Brain microvascular endothelial cell (primary cell): Measurements from ENCODE around the gene RNF130.

Source experiments
- DNase-seq: peaks from one replicate; pipeline ENCODE4 v3.0.0-alpha.2; 2020
- H3K27ac ChIP-seq: fragments of 250-450 bp; sonication (Bioruptor Pico); 2 replicates; pipeline ENCODE4 v1.5.1; 2020; ENCODE audit warnings: mild to moderate bottlenecking, moderate library complexity
- H3K27me3 ChIP-seq: fragments of 250-450 bp; sonication (Bioruptor Pico); replicated peaks from 2 replicates; pipeline ENCODE4 v1.5.1; 2020; ENCODE audit warnings: mild to moderate bottlenecking
- H3K36me3 ChIP-seq: fragments of 250-450 bp; sonication (Bioruptor Pico); replicated peaks from 2 replicates; pipeline ENCODE4 v1.5.1; 2020; ENCODE audit warnings: mild to moderate bottlenecking
- H3K4me3 ChIP-seq: 2 replicates; pipeline ENCODE4 v1.5.1; 2011; ENCODE audit warnings: low read depth, mild to moderate bottlenecking, control low read depth, low read length, moderate library complexity
- CTCF ChIP-seq: IDR thresholded peaks from 2 replicates; pipeline ENCODE4 v1.5.1; 2011; ENCODE audit warnings: low read depth, mild to moderate bottlenecking, moderate library complexity, low read length, control low read depth, inconsistent platforms; ENCODE audit errors: missing control alignments
- in situ Hi-C: cut with HindIII; loops from 2 replicates; pipeline ENCODE4 v1.10.0; 2017; ENCODE audit warnings: low sequenced_read_pairs, low pct_ligation_motif_present

Gene RNF130

DNA sequence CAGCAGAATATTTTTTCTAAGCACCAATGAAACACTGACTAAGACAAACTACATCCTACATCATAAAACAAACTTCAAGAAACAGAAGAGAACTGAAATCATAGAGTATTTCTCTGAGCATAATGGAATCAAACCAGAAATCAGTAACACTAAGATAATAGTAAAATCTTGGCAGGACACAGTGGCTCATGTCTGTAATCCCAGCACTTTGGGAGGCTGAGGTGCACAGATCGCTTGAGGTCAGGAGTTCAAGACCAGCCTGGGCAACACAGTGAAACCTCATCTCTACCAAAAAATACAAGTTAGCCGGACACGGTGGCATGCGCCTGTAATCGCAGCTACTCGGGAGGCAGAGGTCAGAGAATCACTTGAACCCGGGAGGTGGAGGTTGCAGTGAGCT, 63.1 kb downstream of the RNF130 start:
- TF ChIP-seq CTCF, result no peak
- Histone ChIP-seq H3K27ac (no peak overlapping the region), H3K4me3 (no peak overlapping the region), H3K36me3 (no peaks in the 10 kb centered on the region), H3K27me3 (no peaks in the 10 kb centered on the region)
- no peak for DNase-seq
- in situ Hi-C loops, result no loop called here

- TF ChIP-seq CTCF, result no peak
- no peak for DNase-seq
- Histone ChIP-seq H3K27ac (no peak overlapping the region), H3K4me3 (no peak overlapping the region), H3K36me3 (no peaks in the 10 kb centered on the region), H3K27me3 (no peaks in the 10 kb centered on the region)
- in situ Hi-C loops, result no loop called here
Observed at GRCh38 chr5:180007582-180007981, 64.0 kb downstream of the RNF130 start.

DNA sequence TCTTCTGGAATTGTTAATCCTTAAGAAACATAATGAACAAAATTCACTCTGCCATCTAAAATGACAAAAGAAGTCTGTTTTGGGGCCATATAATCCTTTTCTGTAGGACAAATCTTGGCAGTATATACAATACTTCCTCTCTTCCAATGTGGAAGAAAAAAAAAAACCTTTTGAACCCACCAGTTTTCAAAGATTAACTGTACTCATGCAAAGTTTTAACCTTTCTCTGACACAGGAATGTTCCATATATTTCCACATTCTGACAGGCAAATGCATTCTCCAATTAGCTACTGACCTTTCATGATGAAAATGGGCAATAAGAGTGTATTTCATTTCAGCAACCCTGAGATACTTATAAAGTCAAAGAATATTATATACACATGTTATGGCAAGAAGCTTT, 65.4 kb downstream of the RNF130 start:
- no peak for DNase-seq
- Histone ChIP-seq H3K27ac (no peak overlapping the region), H3K36me3 (no peaks in the 10 kb centered on the region), H3K27me3 (no peaks in the 10 kb centered on the region), H3K4me3 (no peak overlapping the region)
- in situ Hi-C loops, result no loop called here
- no peak for TF ChIP-seq CTCF

DNA sequence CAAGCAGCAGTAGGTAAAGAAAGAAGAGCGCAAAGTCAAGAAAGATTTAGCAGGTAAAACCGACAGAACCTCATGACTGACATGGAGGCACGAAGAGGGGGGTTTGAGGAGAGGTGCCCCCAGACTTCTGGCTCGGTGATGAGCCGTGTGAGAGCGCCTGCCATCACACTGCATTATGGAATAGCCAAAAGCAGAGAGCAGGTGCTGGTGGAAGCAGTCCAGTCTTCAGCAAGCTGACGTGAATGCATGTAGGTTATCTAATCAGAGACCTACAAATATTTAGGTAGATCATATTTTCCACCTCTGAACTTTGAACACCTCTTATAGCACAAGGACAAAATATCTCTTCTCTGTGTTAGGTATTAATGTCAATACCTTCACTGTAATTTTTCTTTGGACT, 68.4 kb downstream of the RNF130 start:
- H3K27me3 ChIP-seq, result no peaks in the 10 kb centered on the region
- in situ Hi-C loops, result no loop called here
- no peak for DNase-seq
- H3K4me3 ChIP-seq, result no peak overlapping the region
- H3K27ac ChIP-seq, result no peak overlapping the region
- TF ChIP-seq CTCF, result no peak
- H3K36me3 ChIP-seq, result no peaks in the 10 kb centered on the region

GRCh38 chr5:180001742-180002141, 69.8 kb downstream of the RNF130 start:
- TF ChIP-seq CTCF, result no peak
- no peak for DNase-seq
- H3K27me3 ChIP-seq, result no peaks in the 10 kb centered on the region
- H3K4me3 ChIP-seq, result no peak overlapping the region
- H3K27ac ChIP-seq, result no peak overlapping the region
- H3K36me3 ChIP-seq, result no peaks in the 10 kb centered on the region
- in situ Hi-C loops, result no loop called here

DNA sequence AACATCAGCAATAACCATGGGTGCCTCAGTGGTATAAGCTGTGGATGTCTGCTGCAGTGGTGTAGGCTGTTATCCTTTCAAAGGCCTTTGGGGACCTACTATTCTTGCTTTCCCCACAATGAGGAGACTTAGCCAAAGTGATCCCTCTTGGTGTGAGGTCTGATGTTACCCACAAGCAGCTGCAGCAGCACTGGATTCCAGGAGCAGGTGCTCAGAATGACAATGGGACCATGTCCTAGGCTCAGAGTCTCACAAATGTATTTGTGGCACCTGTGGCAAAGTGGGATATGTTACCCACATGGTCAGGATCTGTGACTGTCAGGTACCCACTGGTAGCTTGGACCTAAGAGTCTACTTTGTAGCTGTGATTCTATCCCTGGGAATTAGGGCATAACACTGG, 70.4 kb downstream of the RNF130 start:
- Histone ChIP-seq H3K4me3 (no peak overlapping the region), H3K36me3 (no peaks in the 10 kb centered on the region), H3K27me3 (no peaks in the 10 kb centered on the region), H3K27ac (no peak overlapping the region)
- DNase-seq, result no peak
- no peak for TF ChIP-seq CTCF
- in situ Hi-C loops, result no loop called here
